GM19351 (cell line): Measurements from ENCODE around the gene CSAG2.

Source experiments
- ATAC-seq: cut with Tn5 transposase; IDR thresholded peaks from one replicate; pipeline ENCODE4 v1.9.1; 2021; ENCODE audit warnings: mild to moderate bottlenecking, moderate library complexity; ENCODE audit not compliant: unreplicated experiment

Gene CSAG2

DNA sequence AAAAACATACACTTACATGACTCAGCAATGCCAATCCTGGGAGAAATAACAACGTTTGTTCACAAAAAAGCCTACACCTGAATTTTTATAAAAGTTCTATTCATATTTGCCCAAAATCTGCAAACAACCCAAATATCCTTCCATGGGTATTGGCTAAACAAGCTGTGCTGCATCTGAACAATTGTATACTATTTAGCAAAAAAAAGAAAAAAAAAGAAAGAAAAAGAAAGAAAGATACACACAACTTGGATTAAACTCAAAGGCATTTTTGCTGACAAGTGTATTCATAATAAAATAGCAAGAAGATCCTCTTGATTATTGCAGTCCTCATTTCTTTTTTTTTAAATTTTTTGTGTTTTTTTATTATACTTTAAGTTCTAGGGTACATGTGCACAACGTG lies 34.9 kb downstream of the CSAG2 start:
- no peak for ATAC-seq

GRCh38 chrX:152663086-152663485 lies 46.0 kb downstream of the CSAG2 start:
- no peak for ATAC-seq

DNA sequence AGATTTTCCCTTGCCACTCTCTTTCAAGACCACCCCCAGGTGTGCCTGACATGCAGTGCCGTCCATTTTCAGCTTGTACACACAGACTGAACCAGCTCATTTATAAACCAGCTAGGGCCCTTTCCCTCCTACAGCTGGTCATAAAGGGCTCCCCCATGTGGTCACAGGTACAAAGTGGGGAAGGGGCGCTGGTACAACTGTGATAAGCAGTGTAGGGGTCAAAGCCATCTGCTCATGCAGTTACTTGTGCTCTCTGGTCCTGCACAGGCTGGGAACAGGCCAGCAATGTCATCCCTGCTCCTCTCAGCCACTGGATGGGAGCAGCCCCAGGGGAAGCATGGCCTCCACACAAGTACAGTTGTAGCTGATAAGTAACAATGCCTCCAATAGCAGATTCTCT lies 50.8 kb downstream of the CSAG2 start:
- no peak for ATAC-seq
